ENCODE measurements around the gene ATXN1.

GRCh38 chr6:16474772-16475493 is 286.3 kb downstream of the ATXN1 start:
- TF ChIP-seq REST (IDR thresholded peaks at IDR 0.05; ENCODE audit: insufficient replicate concordance, low read depth) (no peak), CTCF (IDR thresholded peaks at IDR 0.05; ENCODE audit: insufficient read depth, low read length) (no peak), SPI1 (IDR thresholded peaks at IDR 0.05; ENCODE audit: borderline replicate concordance, low read depth) (no peak), POLR2AphosphoS5 (IDR thresholded peaks at IDR 0.05; ENCODE audit: low read depth) (no peak)

Data from HL-60 (cell line).